Gastrocnemius medialis (tissue), 4 donors: ENCODE results near the gene GPBAR1. TPM values are rescaled to one million over a fixed set of nuclear protein-coding genes. Genes with fewer than 3 reads are reported as not detected.

Source experiments
- ATAC-seq, 2 donors: fragments of 150-250 bp; one replicate each; pipeline ENCODE4 v1.9.1; 2016
- DNase-seq, 2 donors: peaks; one replicate each; pipeline ENCODE4 v3.0.0-alpha.2; 2019
- H3K27ac ChIP-seq, 4 donors: fragments of 200-600 bp; sonication (generic); 1 replicate in 1 of 4; 2 replicates in 3 of 4; pipeline ENCODE4 v1.5.1; 2016 to 2018; ENCODE audit warnings: mild to moderate bottlenecking in 2 of 4, moderate library complexity in 1 of 4
- H3K27me3 ChIP-seq, 3 donors: fragments of 200-600 bp; sonication (generic) in 2 of 3; 1 replicate in 1 of 3; 2 replicates in 2 of 3; pipeline versions ENCODE4 v1.5.1 to v1.6.0; 2016 to 2019; ENCODE audit warnings: mild to moderate bottlenecking in 1 of 3, moderate library complexity in 1 of 3
- H3K36me3 ChIP-seq, 2 donors: fragments of 200-600 bp; sonication (generic) in 1 of 2; one replicate each; pipeline ENCODE4 v1.5.1; 2017 to 2018
- H3K4me1 ChIP-seq, 2 donors: fragments of 200-600 bp; sonication (generic) in 1 of 2; one replicate each; pipeline ENCODE4 v1.5.1; 2016 to 2017; ENCODE audit warnings: mild to moderate bottlenecking in 2 of 2
- H3K4me3 ChIP-seq, 4 donors: fragments of 200-600 bp; sonication (generic) in 3 of 4; 1 replicate in 1 of 4; 2 replicates in 3 of 4; pipeline ENCODE4 v1.5.1; 2016 to 2019; ENCODE audit warnings: mild to moderate bottlenecking in 2 of 4
- H3K9me3 ChIP-seq, 3 donors: fragments of 200-600 bp; sonication (generic) in 2 of 3; 1 replicate in 1 of 3; 2 replicates in 2 of 3; pipeline ENCODE4 v1.5.1; 2016 to 2019
- POLR2A ChIP-seq, 2 donors: fragments of 450-650 bp; IDR thresholded peaks; one replicate each; pipeline ENCODE4 v1.6.1; 2017; ENCODE audit warnings: antibody characterized with exemption in 2 of 2, mild to moderate bottlenecking in 2 of 2, moderate library complexity in 2 of 2
- in situ Hi-C, 4 donors: fragments of 200-750 bp; cut with MboI; loops; one replicate each; pipeline versions ENCODE4 v1.15.0 to v1.8.0; 2017; ENCODE audit warnings: low sequenced_read_pairs in 4 of 4
- intact Hi-C: fragments of 100-400 bp; cut with DNase I; formaldehyde crosslinking; loops from one replicate; pipeline ENCODE4 v1.15.1; 2023; ENCODE audit warnings: low total_unique reads
- total RNA-seq, 4 donors: library from RNA; depleted of rRNA; stranded (reverse); fragments of >200 nt; gene quantifications; one replicate each; pipeline versions ENCODE4 v1.1.0 to v1.2.3, GENCODE V29; 2016
- TF ChIP-seq, protein P1 (sequence below), 5 experiments: fragments of 450-650 bp in 3 of 5; fragments of 200-600 bp in 2 of 5; sonication (generic) in 2 of 5; IDR thresholded peaks in 4 of 5; conservative IDR thresholded peaks in 1 of 5; 1 replicate in 4 of 5; 2 replicates in 1 of 5; pipeline ENCODE4 v1.5.1; 2016 to 2019; ENCODE audit warnings: antibody characterized with exemption in 5 of 5, mild to moderate bottlenecking in 3 of 5, moderate library complexity in 3 of 5

GPBAR1 gene
- total RNA-seq, 4 donors from 2014 or later: 0.93 TPM; not detected in 3

GRCh38 chr2:218256612-218257350 is 4.0 kb upstream of the GPBAR1 start:
- Histone ChIP-seq H3K4me3 (no peak overlapping the region), H3K9me3 (no peaks in the 10 kb centered on the region), H3K36me3 (peaks cover 0 to 50% of the 10 kb centered on the region in 2 donors), H3K27ac (peak overlapping the region in 1 of 4 donors; percentile 9), H3K4me1 (peaks cover 41 to 43% of the 10 kb centered on the region in 2 donors), H3K27me3 (no peaks in the 10 kb centered on the region)
- no peak for TF ChIP-seq POLR2A (IDR thresholded peaks at IDR 0.05)
- TF ChIP-seq, protein P1, sequence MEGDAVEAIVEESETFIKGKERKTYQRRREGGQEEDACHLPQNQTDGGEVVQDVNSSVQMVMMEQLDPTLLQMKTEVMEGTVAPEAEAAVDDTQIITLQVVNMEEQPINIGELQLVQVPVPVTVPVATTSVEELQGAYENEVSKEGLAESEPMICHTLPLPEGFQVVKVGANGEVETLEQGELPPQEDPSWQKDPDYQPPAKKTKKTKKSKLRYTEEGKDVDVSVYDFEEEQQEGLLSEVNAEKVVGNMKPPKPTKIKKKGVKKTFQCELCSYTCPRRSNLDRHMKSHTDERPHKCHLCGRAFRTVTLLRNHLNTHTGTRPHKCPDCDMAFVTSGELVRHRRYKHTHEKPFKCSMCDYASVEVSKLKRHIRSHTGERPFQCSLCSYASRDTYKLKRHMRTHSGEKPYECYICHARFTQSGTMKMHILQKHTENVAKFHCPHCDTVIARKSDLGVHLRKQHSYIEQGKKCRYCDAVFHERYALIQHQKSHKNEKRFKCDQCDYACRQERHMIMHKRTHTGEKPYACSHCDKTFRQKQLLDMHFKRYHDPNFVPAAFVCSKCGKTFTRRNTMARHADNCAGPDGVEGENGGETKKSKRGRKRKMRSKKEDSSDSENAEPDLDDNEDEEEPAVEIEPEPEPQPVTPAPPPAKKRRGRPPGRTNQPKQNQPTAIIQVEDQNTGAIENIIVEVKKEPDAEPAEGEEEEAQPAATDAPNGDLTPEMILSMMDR (IDR thresholded peaks at IDR 0.05 in 4 of 5, conservative IDR thresholded peaks at IDR 0.05 in 1 of 5): no peak
- intact Hi-C loops: loop anchor here (2.0 to 5.0 kb wide), 2 partner anchors 39 to 70 kb away; partner anchors contain the start of gene ARPC2
- DNase-seq (no peak), ATAC-seq (no peak)
- in situ Hi-C loops: loop anchor here in 2 of 4 donors (10.0 kb wide), 1 partner anchor 72 kb away; no protein-coding TSS in a partner anchor

- Histone ChIP-seq H3K4me1 (peaks cover 35 to 36% of the 10 kb centered on the region in 2 donors), H3K27me3 (no peaks in the 10 kb centered on the region), H3K27ac (peak overlapping the region in 2 of 4 donors; percentile 9 to 14), H3K9me3 (no peaks in the 10 kb centered on the region), H3K36me3 (peaks cover 0 to 43% of the 10 kb centered on the region in 2 donors), H3K4me3 (no peak overlapping the region)
- in situ Hi-C loops (loop anchor here in 2 of 4 donors (10.0 kb wide), 1 partner anchor 73 kb away; no protein-coding TSS in a partner anchor), intact Hi-C loops (loop anchor here (2.0 to 5.0 kb wide), 2 partner anchors 40 to 71 kb away; partner anchors contain the start of gene ARPC2)
- DNase-seq (peak in 1 of 2 donors; percentile 9), ATAC-seq (peak; percentile 8 to 38)
- no peak for TF ChIP-seq POLR2A (IDR thresholded peaks at IDR 0.05)
- TF ChIP-seq, protein P1 (IDR thresholded peaks at IDR 0.05 in 4 of 5, conservative IDR thresholded peaks at IDR 0.05 in 1 of 5): peak; percentile 38 to 66 (median 59)
Observed at GRCh38 chr2:218257390-218257981, 3.3 kb upstream of the GPBAR1 start.

DNA sequence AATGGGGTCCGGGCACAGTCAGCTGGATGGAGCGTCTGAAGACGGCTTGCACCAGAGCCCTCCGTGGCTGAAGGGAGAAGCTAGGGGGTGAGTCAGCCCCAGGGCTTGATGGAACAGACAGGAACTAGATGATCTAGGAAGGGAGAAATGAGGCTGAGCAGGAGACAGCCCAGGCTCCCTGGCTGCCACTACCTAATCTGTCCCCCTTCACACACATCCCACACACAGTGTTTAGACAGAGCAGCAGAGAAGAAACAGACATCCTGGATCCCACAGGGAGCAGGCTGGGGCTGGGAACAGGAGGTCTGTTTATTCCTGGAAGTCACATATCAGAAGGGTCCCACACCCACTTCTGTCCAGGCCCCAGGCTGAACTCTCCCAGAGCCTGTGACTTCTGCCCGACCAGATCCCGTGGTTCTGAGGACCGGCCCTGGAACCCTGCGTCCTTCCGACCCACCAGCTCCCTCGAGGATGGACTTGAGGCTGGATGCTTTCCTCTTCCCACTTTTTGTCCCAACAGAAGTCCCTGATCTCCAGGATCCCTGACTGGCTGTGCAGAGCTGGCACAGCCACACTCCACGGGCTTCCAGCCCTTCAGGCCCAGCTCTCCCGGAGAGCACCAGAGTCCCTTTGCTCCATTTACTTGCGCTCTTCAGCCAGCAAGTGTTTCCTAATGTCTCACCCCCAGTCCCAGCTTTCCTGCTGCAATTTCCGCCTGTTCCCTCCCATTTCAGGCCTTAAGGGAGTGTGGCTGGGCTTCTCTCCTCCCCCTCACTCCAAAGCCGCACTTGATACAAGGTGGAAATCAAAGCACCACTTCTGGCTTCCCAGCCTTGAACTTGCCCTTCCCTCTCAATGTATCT is 1.5 kb upstream of the GPBAR1 start:
- DNase-seq (peak in 1 of 2 donors; percentile 55), ATAC-seq (peak; percentile 55 to 58)
- Histone ChIP-seq H3K36me3 (peaks cover 0 to 36% of the 10 kb centered on the region in 2 donors), H3K4me3 (peak overlapping the region in 1 of 4 donors; percentile 10), H3K27me3 (no peaks in the 10 kb centered on the region), H3K9me3 (no peaks in the 10 kb centered on the region), H3K4me1 (peaks cover 24 to 25% of the 10 kb centered on the region in 2 donors), H3K27ac (peak overlapping the region; percentile 75 to 83 (median 78))
- peak in 1 of 2 donors; percentile 44 for TF ChIP-seq POLR2A (IDR thresholded peaks at IDR 0.05)
- TF ChIP-seq, protein P1 (IDR thresholded peaks at IDR 0.05 in 4 of 5, conservative IDR thresholded peaks at IDR 0.05 in 1 of 5): no peak
- in situ Hi-C loops: loop anchor here in 2 of 4 donors (10.0 kb wide), 1 partner anchor 75 kb away; no protein-coding TSS in a partner anchor
- intact Hi-C loops: loop anchor here (5.0 kb wide), 1 partner anchor 42 kb away; the partner anchor contains the start of gene ARPC2

- H3K4me3 ChIP-seq: no peak overlapping the region
- ATAC-seq: no peak
Observed at GRCh38 chr2:218260166-218260565, 649 bp upstream of the GPBAR1 start.

More at GRCh38 chr2:218260166-218260565, 649 bp upstream of the GPBAR1 start:
- Histone ChIP-seq H3K9me3 (no peaks in the 10 kb centered on the region), H3K27ac (peak overlapping the region; percentile 75 to 83 (median 78)), H3K27me3 (no peaks in the 10 kb centered on the region), H3K4me1 (peaks cover 24 to 25% of the 10 kb centered on the region in 2 donors), H3K36me3 (peaks cover 0 to 36% of the 10 kb centered on the region in 2 donors)
- in situ Hi-C loops (loop anchor here in 1 of 4 donors (10.0 kb wide), 1 partner anchor 75 kb away; no protein-coding TSS in a partner anchor), intact Hi-C loops (no loop called here)
- no peak for DNase-seq
- TF ChIP-seq POLR2A (IDR thresholded peaks at IDR 0.05): no peak
- TF ChIP-seq, protein P1 (IDR thresholded peaks at IDR 0.05 in 4 of 5, conservative IDR thresholded peaks at IDR 0.05 in 1 of 5): no peak
